Mesendoderm (in vitro differentiated cells): ENCODE results near the gene PCYT1A.
"Not testable (repeated sequence)": the region's sequence is repeated elsewhere in the genome, so short reads cannot be mapped to it uniquely, and the experiment has no call there.

Experiments used
- DNase-seq: peaks from one replicate; pipeline ENCODE4 v3.0.0; 2013
- H2AK5ac ChIP-seq: 2 replicates; pipeline ENCODE4 v1.6.1; 2013; ENCODE audit warnings: low read length, inconsistent platforms
- H2BK120ac ChIP-seq: 2 replicates; pipeline ENCODE4 v1.6.1; 2013; ENCODE audit warnings: low read depth, mild to moderate bottlenecking, low read length, moderate library complexity, mixed read lengths
- H2BK15ac ChIP-seq: replicated peaks from 2 replicates; pipeline ENCODE4 v1.6.1; 2013; ENCODE audit warnings: low read depth, mild to moderate bottlenecking, moderate library complexity
- H2BK5ac ChIP-seq: 2 replicates; pipeline ENCODE4 v1.6.1; 2013; ENCODE audit warnings: low read length, inconsistent platforms
- H3K18ac ChIP-seq: 2 replicates; pipeline ENCODE4 v1.6.1; 2013; ENCODE audit warnings: mild to moderate bottlenecking, low read length, mixed read lengths
- H3K23ac ChIP-seq: one replicate; pipeline ENCODE4 v1.6.1; 2013; ENCODE audit warnings: low read length
- H3K27ac ChIP-seq: 2 replicates; pipeline ENCODE4 v1.5.1; 2013; ENCODE audit warnings: low read depth, mild to moderate bottlenecking, inconsistent platforms, low read length, moderate library complexity
- H3K27me3 ChIP-seq: 2 replicates; pipeline ENCODE4 v1.6.1; 2013; ENCODE audit warnings: low read length, control low read depth, mild to moderate bottlenecking, inconsistent platforms; ENCODE audit not compliant: insufficient read depth, poor library complexity
- H3K36me3 ChIP-seq: 2 replicates; pipeline ENCODE4 v1.6.1; 2013; ENCODE audit warnings: low read length, inconsistent platforms; ENCODE audit not compliant: control insufficient read depth, insufficient read depth
- H3K4ac ChIP-seq: one replicate; pipeline ENCODE4 v1.6.1; 2013; ENCODE audit warnings: low read depth, mild to moderate bottlenecking, low read length, moderate library complexity
- H3K4me1 ChIP-seq: 2 replicates; pipeline ENCODE4 v1.6.1; 2013; ENCODE audit warnings: low read depth, low read length, inconsistent platforms; ENCODE audit not compliant: control insufficient read depth
- H3K4me2 ChIP-seq: 2 replicates; pipeline ENCODE4 v1.6.1; 2013; ENCODE audit warnings: low read length
- H3K4me3 ChIP-seq: 2 replicates; pipeline ENCODE4 v1.5.1; 2013; ENCODE audit warnings: mild to moderate bottlenecking, low read length
- H3K56ac ChIP-seq: one replicate; pipeline ENCODE4 v1.6.1; 2013; ENCODE audit warnings: low read length
- H3K79me1 ChIP-seq: 2 replicates; pipeline ENCODE4 v1.6.1; 2013; ENCODE audit warnings: low read length, inconsistent platforms
- H3K79me2 ChIP-seq: 2 replicates; pipeline ENCODE4 v1.6.1; 2013; ENCODE audit warnings: mild to moderate bottlenecking, low read length; ENCODE audit not compliant: control insufficient read depth, insufficient read depth
- H3K9ac ChIP-seq: 2 replicates; pipeline ENCODE4 v1.6.1; 2013; ENCODE audit warnings: low read length, inconsistent platforms
- H4K5ac ChIP-seq: one replicate; pipeline ENCODE4 v1.6.1; 2013; ENCODE audit warnings: low read length
- H4K8ac ChIP-seq: one replicate; pipeline ENCODE4 v1.6.1; 2013; ENCODE audit warnings: low read depth, mild to moderate bottlenecking, control low read depth, low read length, moderate library complexity
- WGBS: extraction: QIAGEN DNeasy Blood & Tissue Kit; methylation state at CpG from one replicate; pipeline ENCODE4 v1.1.7; 2013; ENCODE audit warnings: low lambda C conversion rate, missing lambda C conversion rate; ENCODE audit not compliant: insufficient coverage; ENCODE audit errors: extremely low coverage; 5-methylcytosine and 5-hydroxymethylcytosine counted together

Gene PCYT1A

DNA sequence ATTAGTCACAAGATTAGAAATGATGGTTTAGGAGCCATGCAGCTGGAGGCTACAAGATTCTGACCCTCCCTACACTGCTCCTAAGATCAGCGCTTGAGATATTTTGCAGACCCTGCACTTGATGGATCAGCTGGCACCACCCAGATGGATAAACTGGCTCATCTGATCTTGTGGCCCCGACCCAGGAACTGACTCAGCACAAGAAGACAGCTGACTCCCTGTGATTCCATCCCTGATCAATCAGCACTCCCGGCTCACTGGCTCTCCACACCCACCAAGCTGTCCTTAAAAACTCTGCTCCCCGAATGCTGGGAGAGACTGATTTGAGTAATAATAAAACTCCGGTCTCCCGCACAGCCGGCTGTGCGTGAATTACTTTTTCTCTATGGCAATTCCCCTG lies 15.4 kb upstream of the PCYT1A start:
- not testable (repeated sequence) for H3K79me2 ChIP-seq, H3K4me2 ChIP-seq, H3K9ac ChIP-seq, H3K4me3 ChIP-seq, H3K18ac ChIP-seq, H2BK15ac ChIP-seq, H2BK5ac ChIP-seq, H4K8ac ChIP-seq, H3K23ac ChIP-seq, H3K79me1 ChIP-seq, H2AK5ac ChIP-seq, H3K27me3 ChIP-seq, H3K4ac ChIP-seq, H3K56ac ChIP-seq, DNase-seq, H4K5ac ChIP-seq, H3K27ac ChIP-seq, H2BK120ac ChIP-seq, H3K4me1 ChIP-seq, H3K36me3 ChIP-seq
- no CpG with 5 or more reads among the region's 8 CpGs for WGBS

DNA sequence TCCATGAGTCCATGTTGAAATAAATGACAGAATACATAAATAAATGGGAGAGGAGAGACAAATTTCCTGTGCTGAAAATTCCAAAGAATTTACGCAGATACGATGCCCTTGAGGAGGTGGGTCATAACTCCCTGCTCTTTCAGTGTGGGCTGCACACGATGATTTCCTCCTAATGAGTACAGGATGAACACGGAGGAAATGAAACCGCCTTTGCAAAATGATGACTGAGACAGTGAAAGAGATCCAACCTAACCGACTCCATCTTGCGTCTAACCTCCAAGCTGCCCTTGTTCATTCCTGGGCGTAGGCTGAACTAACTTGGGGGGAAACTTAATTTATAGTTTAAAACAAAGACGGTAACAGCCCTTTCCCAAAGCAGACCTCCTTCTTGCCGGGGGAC lies 15.0 kb upstream of the PCYT1A start:
- not testable (repeated sequence) for H4K8ac ChIP-seq, H2BK5ac ChIP-seq, DNase-seq, H2BK120ac ChIP-seq, H2AK5ac ChIP-seq, H3K79me1 ChIP-seq, H3K23ac ChIP-seq, H3K4me3 ChIP-seq, H3K56ac ChIP-seq, H4K5ac ChIP-seq, H3K79me2 ChIP-seq, H3K27me3 ChIP-seq, H3K4me2 ChIP-seq, H3K4ac ChIP-seq, H3K27ac ChIP-seq, H3K36me3 ChIP-seq, H3K4me1 ChIP-seq, H2BK15ac ChIP-seq, H3K18ac ChIP-seq, H3K9ac ChIP-seq
- no CpG with 5 or more reads among the region's 10 CpGs for WGBS

DNA sequence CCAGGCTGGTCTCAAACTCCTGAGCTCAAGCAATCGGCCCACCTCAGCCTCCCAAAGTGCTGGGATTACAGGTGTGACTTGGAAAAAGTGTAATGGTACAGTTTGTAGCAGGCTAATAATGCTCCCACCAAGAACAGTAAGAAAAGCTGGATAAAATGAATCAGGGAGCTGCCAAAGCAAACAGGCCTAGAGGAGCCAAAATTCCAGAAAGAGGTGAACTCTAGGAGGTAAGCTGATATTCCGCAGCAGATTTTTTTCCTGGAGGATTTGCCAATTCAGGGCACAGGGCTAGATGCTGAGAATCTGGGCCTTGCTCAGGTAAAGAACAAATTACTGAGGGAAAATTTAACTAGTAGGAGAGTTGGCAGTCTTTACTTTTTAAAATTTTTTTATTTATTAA lies 11.0 kb upstream of the PCYT1A start:
- no peaks in the 10 kb centered on the region for H3K4me1 ChIP-seq
- H3K9ac ChIP-seq = no peak overlapping the region
- H2AK5ac ChIP-seq = no peak overlapping the region
- no peak overlapping the region for H3K4me3 ChIP-seq
- H2BK5ac ChIP-seq = no peak overlapping the region
- H3K4ac ChIP-seq = no peak overlapping the region
- H3K4me2 ChIP-seq = no peak overlapping the region
- H4K5ac ChIP-seq = no peak overlapping the region
- H3K27me3 ChIP-seq = no peaks in the 10 kb centered on the region
- H3K23ac ChIP-seq = no peak overlapping the region
- H3K27ac ChIP-seq = no peak overlapping the region
- no peak overlapping the region for H2BK120ac ChIP-seq
- no peak overlapping the region for H3K18ac ChIP-seq
- H3K36me3 ChIP-seq = no peaks in the 10 kb centered on the region
- WGBS = no CpG with 5 or more reads among the region's 2 CpGs
- no peak overlapping the region for H2BK15ac ChIP-seq
- no peaks in the 10 kb centered on the region for H3K79me2 ChIP-seq
- no peaks in the 10 kb centered on the region for H3K79me1 ChIP-seq
- DNase-seq = no peak
- H4K8ac ChIP-seq = no peak overlapping the region
- H3K56ac ChIP-seq = no peak overlapping the region

DNA sequence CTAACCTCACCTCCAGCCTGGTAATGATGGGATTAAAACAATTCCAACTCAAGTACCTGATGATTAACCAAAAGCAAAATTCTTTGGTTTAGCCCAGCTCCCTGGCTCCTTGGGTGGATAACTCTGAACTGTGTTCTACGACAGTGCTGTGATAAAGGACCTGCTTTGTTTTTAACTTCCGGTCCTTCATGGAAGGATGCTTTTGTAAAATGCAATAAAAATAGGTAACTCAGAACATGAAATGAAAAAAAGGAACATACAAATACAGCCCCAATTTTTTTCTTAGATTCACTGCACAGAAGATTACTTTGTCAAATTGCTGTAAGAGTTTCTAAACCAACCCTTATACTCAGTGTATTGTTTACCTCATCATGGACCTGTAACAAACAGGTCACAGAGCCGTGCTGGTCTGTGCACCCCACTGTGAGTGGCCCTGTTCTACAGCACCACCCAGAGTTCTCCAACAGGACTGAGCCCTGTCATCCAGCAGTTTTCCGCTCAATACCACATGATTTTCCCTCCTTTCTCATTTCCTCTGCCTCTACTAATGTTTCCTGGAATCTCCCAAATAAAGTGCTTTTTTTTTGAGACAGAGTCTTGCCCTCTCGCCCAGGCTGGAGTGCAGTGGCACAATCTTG lies 4.9 kb upstream of the PCYT1A start:
- Histone ChIP-seq H2BK120ac (no peak overlapping the region), H3K4me2 (no peak overlapping the region), H3K36me3 (no peaks in the 10 kb centered on the region), H2BK5ac (no peak overlapping the region), H3K23ac (no peak overlapping the region), H3K27ac (no peak overlapping the region), H3K4me3 (no peak overlapping the region), H3K9ac (no peak overlapping the region), H3K18ac (no peak overlapping the region), H3K79me1 (no peaks in the 10 kb centered on the region), H4K5ac (no peak overlapping the region), H3K79me2 (no peaks in the 10 kb centered on the region), H2BK15ac (no peak overlapping the region), H3K4ac (no peak overlapping the region), H4K8ac (no peak overlapping the region), H2AK5ac (no peak overlapping the region), H3K4me1 (no peaks in the 10 kb centered on the region), H3K27me3 (no peaks in the 10 kb centered on the region), H3K56ac (no peak overlapping the region)
- WGBS = no CpG with 5 or more reads among the region's 5 CpGs
- peak; percentile 53 for DNase-seq

DNA sequence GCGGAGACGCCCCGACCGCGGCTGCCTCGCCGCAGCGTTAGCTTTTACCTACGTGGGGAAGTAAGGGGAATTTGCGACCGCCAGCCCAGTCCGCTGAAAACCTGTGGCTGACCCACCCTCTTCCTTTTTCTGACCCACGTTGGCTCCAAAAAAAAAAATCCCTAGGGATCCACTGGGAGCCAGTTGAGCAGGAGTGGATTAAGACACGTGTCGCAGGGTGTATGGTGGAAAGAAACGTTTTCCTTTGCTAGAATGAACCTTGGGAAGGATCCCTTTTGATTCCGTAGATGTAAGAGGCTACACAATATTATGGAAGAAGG lies 575 bp upstream of the PCYT1A start:
- H4K5ac ChIP-seq = peak overlapping the region; percentile 81
- peak overlapping the region; percentile 99 for H3K56ac ChIP-seq
- peaks cover 12% of the 10 kb centered on the region for H3K79me2 ChIP-seq
- H2AK5ac ChIP-seq = no peak overlapping the region
- peak overlapping the region; percentile 84 for H3K18ac ChIP-seq
- H3K4me2 ChIP-seq = peak overlapping the region; percentile 92
- peak overlapping the region; percentile 93 for H3K27ac ChIP-seq
- peak overlapping the region; percentile 74 for H2BK5ac ChIP-seq
- WGBS = no CpG with 5 or more reads among the region's 17 CpGs
- H2BK120ac ChIP-seq = peak overlapping the region; percentile 3
- H3K4me1 ChIP-seq = no peaks in the 10 kb centered on the region
- peaks cover 3% of the 10 kb centered on the region for H3K79me1 ChIP-seq
- peak overlapping the region; percentile 97 for H3K9ac ChIP-seq
- H3K36me3 ChIP-seq = no peaks in the 10 kb centered on the region
- no peak overlapping the region for H2BK15ac ChIP-seq
- no peaks in the 10 kb centered on the region for H3K27me3 ChIP-seq
- H3K4ac ChIP-seq = peak overlapping the region; percentile 99
- peak overlapping the region; percentile 0 for H4K8ac ChIP-seq
- no peak overlapping the region for H3K23ac ChIP-seq
- no peak for DNase-seq
- peak overlapping the region; percentile 90 for H3K4me3 ChIP-seq

DNA sequence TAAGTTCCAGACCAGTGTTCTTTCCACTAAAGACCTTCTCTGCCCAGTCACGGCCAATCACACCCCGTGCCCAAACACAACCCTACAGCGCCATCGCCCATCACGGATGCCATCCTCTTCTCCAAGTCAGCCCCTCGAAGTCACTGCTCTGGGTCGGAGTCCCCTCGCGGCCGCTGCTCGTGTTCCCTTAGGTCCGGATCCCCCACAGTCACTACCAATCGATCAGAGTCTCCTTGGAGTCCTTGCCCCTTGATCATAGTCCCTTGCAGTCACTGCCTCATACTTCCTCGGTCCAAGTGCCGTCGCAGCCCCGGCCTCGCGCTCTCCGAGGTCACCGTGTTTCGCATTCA lies 461 bp downstream of the PCYT1A start:
- peak overlapping the region; percentile 83 for H3K9ac ChIP-seq
- H2AK5ac ChIP-seq = no peak overlapping the region
- no peaks in the 10 kb centered on the region for H3K4me1 ChIP-seq
- no CpG with 5 or more reads among the region's 22 CpGs for WGBS
- no peaks in the 10 kb centered on the region for H3K36me3 ChIP-seq
- no peaks in the 10 kb centered on the region for H3K27me3 ChIP-seq
- H3K79me1 ChIP-seq = peaks cover 3% of the 10 kb centered on the region
- H2BK120ac ChIP-seq = no peak overlapping the region
- H2BK15ac ChIP-seq = no peak overlapping the region
- DNase-seq = no peak
- H4K8ac ChIP-seq = no peak overlapping the region
- H3K18ac ChIP-seq = no peak overlapping the region
- H2BK5ac ChIP-seq = peak overlapping the region; percentile 12
- peak overlapping the region; percentile 95 for H3K56ac ChIP-seq
- H3K4me3 ChIP-seq = peak overlapping the region; percentile 76
- H3K27ac ChIP-seq = no peak overlapping the region
- peak overlapping the region; percentile 83 for H3K4me2 ChIP-seq
- peaks cover 12% of the 10 kb centered on the region for H3K79me2 ChIP-seq
- H3K4ac ChIP-seq = no peak overlapping the region
- H4K5ac ChIP-seq = no peak overlapping the region
- H3K23ac ChIP-seq = peak overlapping the region; percentile 45
